HCT116 (cell line): ENCODE results near the gene MEIOSIN. TPM values are rescaled to one million over a fixed set of nuclear protein-coding genes. Genes with fewer than 3 reads are reported as not detected.

ENCODE experiments used
- ATAC-seq: fragments of 200-7000 bp; cut with Tn5 transposase; 2 replicates; pipeline ENCODE4 v1.9.1; 2020; ENCODE audit warnings: mild to moderate bottlenecking, moderate library complexity
- BruUV-seq: library from RNA; stranded (reverse); fragments of 400-500 nt; replicated peaks from 2 replicates; lab custom pipeline; 2021; lab: Mats Ljungman, UMichigan
- CTCF ChIA-PET: fragments of 300-600 bp; sonication (Branson Sonifier 250); formaldehyde crosslinking; loops from one replicate; lab custom pipeline; 2021; ENCODE audit warnings: antibody characterized with exemption; lab: Charles Lee
- POLR2A ChIA-PET: fragments of 300-600, 350-600 bp; sonication (Branson Sonifier 250); formaldehyde crosslinking; loops from one replicate; lab custom pipeline; 2021; ENCODE audit warnings: antibody characterized with exemption; lab: Charles Lee
- RAD21 ChIA-PET, 2 experiments: fragments of 300-600 bp; sonication (Branson Sonifier 250); formaldehyde crosslinking; loops; one replicate each; lab custom pipeline; 2023; ENCODE audit warnings: low total read pairs in 2 of 2; ENCODE audit not compliant: uncharacterized antibody in 2 of 2, unreplicated experiment in 2 of 2, low non-redundant PET in 1 of 2; lab: Charles Lee
- DNase-seq: peaks from one replicate; pipeline ENCODE4 v3.0.0-alpha.2; 2010; ENCODE audit warnings: low read depth, low spot score
- H2AFZ ChIP-seq: fragments of 200-600 bp; shearing (Covaris generic), sonication (generic); 2 replicates; pipeline ENCODE4 v1.6.1; 2017; ENCODE audit warnings: low read depth, mixed run types, mixed read lengths, antibody characterized with exemption, low read length; ENCODE audit not compliant: poor library complexity, severe bottlenecking
- H3K27ac ChIP-seq: 2 replicates; pipeline ENCODE4 v1.5.1; 2012; ENCODE audit warnings: low read depth, low read length
- H3K27me3 ChIP-seq: fragments of 200-600 bp; sonication (generic); 2 replicates; pipeline ENCODE4 v1.6.1; 2016; ENCODE audit warnings: mixed run types, low read length, mixed read lengths; ENCODE audit not compliant: insufficient read depth
- H3K36me3 ChIP-seq, 2 experiments: fragments of 200-500 bp in 1 of 2; fragments of 200-600 bp in 1 of 2; sonication (Bioruptor generic) in 1 of 2; sonication (generic) in 1 of 2; 2 replicates each; pipeline versions ENCODE4 v1.5.1 to v1.6.1; 2014 to 2016; ENCODE audit warnings: low read length in 2 of 2, inconsistent platforms in 1 of 2, mixed read lengths in 1 of 2, mixed run types in 1 of 2; ENCODE audit not compliant: insufficient read depth in 2 of 2, control insufficient read depth in 1 of 2
- H3K4me1 ChIP-seq, 2 experiments: fragments of 200-600 bp in 1 of 2; sonication (generic) in 1 of 2; 2 replicates each; pipeline versions ENCODE4 v1.5.1 to v1.6.1; 2012 to 2017; ENCODE audit warnings: low read length in 2 of 2, inconsistent platforms in 1 of 2, mild to moderate bottlenecking in 1 of 2, mixed read lengths in 1 of 2, mixed run types in 1 of 2, moderate library complexity in 1 of 2; ENCODE audit not compliant: insufficient read depth in 2 of 2, control insufficient read depth in 1 of 2
- H3K4me2 ChIP-seq: fragments of 200-600 bp; sonication (generic); 2 replicates; pipeline ENCODE4 v1.6.1; 2017; ENCODE audit warnings: mixed run types, low read length, mixed read lengths
- H3K4me3 ChIP-seq, 2 experiments: fragments of 200-600 bp in 1 of 2; sonication (generic) in 1 of 2; replicated peaks in 1 of 2; 2 replicates each; pipeline ENCODE4 v1.5.1; 2011 to 2016; ENCODE audit warnings: low read length in 2 of 2, control low read depth in 1 of 2, low read depth in 1 of 2, mild to moderate bottlenecking in 1 of 2, mixed read lengths in 1 of 2, mixed run types in 1 of 2
- H3K79me2 ChIP-seq: fragments of 200-600 bp; sonication (generic); 2 replicates; pipeline ENCODE4 v1.6.1; 2017; ENCODE audit warnings: mild to moderate bottlenecking, mixed run types, low read length, moderate library complexity, mixed read lengths; ENCODE audit not compliant: insufficient read depth
- H3K9ac ChIP-seq: fragments of 200-600 bp; sonication (generic); 2 replicates; pipeline ENCODE4 v1.6.1; 2016; ENCODE audit warnings: low read length, mixed read lengths
- H3K9me2 ChIP-seq: fragments of 200-600 bp; sonication (generic), shearing (Covaris generic); 2 replicates; pipeline ENCODE4 v1.6.1; 2017; ENCODE audit warnings: mixed run types, mild to moderate bottlenecking, moderate library complexity; ENCODE audit not compliant: insufficient read depth
- H3K9me3 ChIP-seq, 2 experiments: fragments of 200-500 bp in 1 of 2; fragments of 200-600 bp in 1 of 2; sonication (Bioruptor generic) in 1 of 2; sonication (generic) in 1 of 2; 2 replicates each; pipeline ENCODE4 v1.6.1; 2014 to 2017; ENCODE audit warnings: low read length in 2 of 2, mixed read lengths in 2 of 2, inconsistent platforms in 1 of 2, low read depth in 1 of 2, mild to moderate bottlenecking in 1 of 2, mixed run types in 1 of 2, moderate library complexity in 1 of 2; ENCODE audit not compliant: control insufficient read depth in 1 of 2, insufficient read depth in 1 of 2
- H4K20me1 ChIP-seq: fragments of 200-600 bp; sonication (generic), shearing (Covaris generic); 2 replicates; pipeline ENCODE4 v1.6.1; 2017; ENCODE audit warnings: mixed run types, mild to moderate bottlenecking, moderate library complexity; ENCODE audit not compliant: insufficient read depth
- CBX3 ChIP-seq: IDR thresholded peaks from 2 replicates; pipeline ENCODE4 v1.6.1; 2012; ENCODE audit warnings: low read depth
- CEBPB ChIP-seq: IDR thresholded peaks from 2 replicates; pipeline ENCODE4 v1.6.1; 2012; ENCODE audit warnings: low read depth
- EGR1 ChIP-seq: IDR thresholded peaks from 2 replicates; pipeline ENCODE4 v1.6.1; 2012; ENCODE audit warnings: low read depth
- ELF1 ChIP-seq: IDR thresholded peaks from 2 replicates; pipeline ENCODE4 v1.6.1; 2012; ENCODE audit warnings: low read depth, borderline replicate concordance
- EZH2 ChIP-seq: fragments of 200-600 bp; sonication (generic); IDR thresholded peaks from 2 replicates; pipeline ENCODE4 v1.6.1; 2017; ENCODE audit warnings: antibody characterized with exemption, mixed run types
- EZH2phosphoT487 ChIP-seq: fragments of 200-600 bp; IDR thresholded peaks from 2 replicates; pipeline ENCODE4 v1.6.1; 2018; ENCODE audit warnings: antibody characterized with exemption, borderline replicate concordance
- JUND ChIP-seq: IDR thresholded peaks from 2 replicates; pipeline ENCODE4 v1.6.1; 2012
- POLR2A ChIP-seq: IDR thresholded peaks from 2 replicates; pipeline ENCODE4 v1.7.0; 2011; ENCODE audit warnings: borderline replicate concordance; ENCODE audit not compliant: insufficient read depth, insufficient read length; ENCODE audit errors: extremely low read depth
- POLR2AphosphoS5 ChIP-seq: IDR thresholded peaks from 2 replicates; pipeline ENCODE4 v1.6.1; 2011; ENCODE audit warnings: mild to moderate bottlenecking, low read depth, low read length, moderate library complexity
- RAD21 ChIP-seq: IDR thresholded peaks from 2 replicates; pipeline ENCODE4 v1.6.1; 2012; ENCODE audit warnings: low read depth, mild to moderate bottlenecking
- TCF7L2 ChIP-seq: IDR thresholded peaks from 2 replicates; pipeline ENCODE4 v1.7.0; 2011; ENCODE audit warnings: borderline replicate concordance, inconsistent platforms; ENCODE audit not compliant: insufficient read depth, insufficient read length; ENCODE audit errors: extremely low read depth
- YY1 ChIP-seq: IDR thresholded peaks from 2 replicates; pipeline ENCODE4 v1.6.1; 2011; ENCODE audit warnings: low read length, low read depth, moderate library complexity, mild to moderate bottlenecking; ENCODE audit not compliant: insufficient replicate concordance; ENCODE audit errors: extremely low read depth
- ZFX ChIP-seq: fragments of 450-650 bp; IDR thresholded peaks from 2 replicates; pipeline ENCODE4 v1.6.1; 2017
- ZNF274 ChIP-seq: fragments of 200-500 bp; sonication (Bioruptor generic); IDR thresholded peaks from 2 replicates; pipeline ENCODE4 v1.6.1; 2014; ENCODE audit warnings: mild to moderate bottlenecking, low read depth, low read length, inconsistent platforms
- intact Hi-C: fragments of 100-400 bp; cut with micrococcal nuclease; formaldehyde crosslinking; loops from 2 replicates; pipeline ENCODE4 v1.10.0; 2022
- total RNA-seq: library from RNA; stranded (reverse); gene quantifications from one replicate; pipeline ENCODE4 v1.2.1, GENCODE V29; 2021; ENCODE audit not compliant: unreplicated experiment
- TF ChIP-seq, protein P1 (sequence below): IDR thresholded peaks from 2 replicates; pipeline ENCODE4 v1.6.1; 2012; ENCODE audit warnings: low read depth
- TF ChIP-seq, protein P2 (sequence below): IDR thresholded peaks from 2 replicates; pipeline ENCODE4 v1.6.1; 2011; ENCODE audit warnings: mild to moderate bottlenecking, low read length, moderate library complexity; ENCODE audit not compliant: insufficient replicate concordance; ENCODE audit errors: extremely low read depth
- TF ChIP-seq, protein P3 (sequence below): IDR thresholded peaks from 2 replicates; pipeline ENCODE4 v1.6.1; 2012
- TF ChIP-seq, protein P4 (sequence below): IDR thresholded peaks from 2 replicates; pipeline ENCODE4 v1.6.1; 2012

MEIOSIN gene
- total RNA-seq, 1 experiment from 2014 or later, result 2.1 TPM

DNA sequence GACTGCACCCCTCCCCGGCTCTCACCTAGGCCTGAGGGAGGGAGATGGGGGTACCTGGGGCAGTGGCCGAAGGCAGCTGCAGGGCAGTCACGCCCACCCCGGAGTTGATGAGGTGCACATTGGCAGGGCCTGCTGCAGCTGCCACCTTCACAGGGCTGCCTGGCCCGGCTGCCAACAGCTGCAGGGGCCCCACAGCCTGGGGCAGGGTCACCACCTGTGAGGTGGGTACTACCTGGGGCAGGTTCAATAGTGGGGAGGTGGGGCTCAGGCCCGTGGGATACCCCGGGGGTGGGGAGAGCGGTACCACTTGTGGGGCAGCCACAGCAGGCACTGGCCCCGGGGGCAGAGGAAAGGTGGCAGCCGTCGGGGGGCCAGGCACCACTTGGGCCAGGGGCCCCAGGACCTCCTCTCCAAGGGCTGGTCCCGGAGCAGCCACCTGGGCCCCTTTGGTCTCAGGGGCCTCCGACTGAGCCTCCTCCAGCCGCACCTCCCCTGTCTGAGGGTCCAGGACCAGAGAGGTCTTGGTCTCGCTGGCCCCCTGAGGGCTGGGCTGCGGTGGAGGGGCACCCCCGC, 33.1 kb downstream of the MEIOSIN start:
- Histone ChIP-seq H3K4me1 (peaks cover 14 to 47% of the 10 kb centered on the region in 2 experiments), H3K27me3 (no peaks in the 10 kb centered on the region), H3K4me3 (no peak overlapping the region; a peak in 1 of 4 replicates), H3K4me2 (peak overlapping the region; percentile 92), H3K9me3 (no peaks in the 10 kb centered on the region), H3K9ac (0 out of 2 replicates have a peak overlapping the region, but pooled peaks have one; percentile 84), H3K79me2 (no peaks in the 10 kb centered on the region), H3K36me3 (no peaks in the 10 kb centered on the region), H2AFZ (no peak overlapping the region), H3K9me2 (no peaks in the 10 kb centered on the region), H3K27ac (peak overlapping the region; percentile 98), H4K20me1 (no peaks in the 10 kb centered on the region)
- ChIA-PET CTCF (no interaction called here), POLR2A (no interaction called here), RAD21 (interaction anchor here in 1 of 2 experiments (0.5 kb wide), 1 partner anchor 13 kb away, joined by 3 read pairs; no protein-coding TSS in a partner anchor)
- ATAC-seq (no peak), DNase-seq (no peak)
- BruUV-seq, result no TSS peak
- TF ChIP-seq, protein P1, sequence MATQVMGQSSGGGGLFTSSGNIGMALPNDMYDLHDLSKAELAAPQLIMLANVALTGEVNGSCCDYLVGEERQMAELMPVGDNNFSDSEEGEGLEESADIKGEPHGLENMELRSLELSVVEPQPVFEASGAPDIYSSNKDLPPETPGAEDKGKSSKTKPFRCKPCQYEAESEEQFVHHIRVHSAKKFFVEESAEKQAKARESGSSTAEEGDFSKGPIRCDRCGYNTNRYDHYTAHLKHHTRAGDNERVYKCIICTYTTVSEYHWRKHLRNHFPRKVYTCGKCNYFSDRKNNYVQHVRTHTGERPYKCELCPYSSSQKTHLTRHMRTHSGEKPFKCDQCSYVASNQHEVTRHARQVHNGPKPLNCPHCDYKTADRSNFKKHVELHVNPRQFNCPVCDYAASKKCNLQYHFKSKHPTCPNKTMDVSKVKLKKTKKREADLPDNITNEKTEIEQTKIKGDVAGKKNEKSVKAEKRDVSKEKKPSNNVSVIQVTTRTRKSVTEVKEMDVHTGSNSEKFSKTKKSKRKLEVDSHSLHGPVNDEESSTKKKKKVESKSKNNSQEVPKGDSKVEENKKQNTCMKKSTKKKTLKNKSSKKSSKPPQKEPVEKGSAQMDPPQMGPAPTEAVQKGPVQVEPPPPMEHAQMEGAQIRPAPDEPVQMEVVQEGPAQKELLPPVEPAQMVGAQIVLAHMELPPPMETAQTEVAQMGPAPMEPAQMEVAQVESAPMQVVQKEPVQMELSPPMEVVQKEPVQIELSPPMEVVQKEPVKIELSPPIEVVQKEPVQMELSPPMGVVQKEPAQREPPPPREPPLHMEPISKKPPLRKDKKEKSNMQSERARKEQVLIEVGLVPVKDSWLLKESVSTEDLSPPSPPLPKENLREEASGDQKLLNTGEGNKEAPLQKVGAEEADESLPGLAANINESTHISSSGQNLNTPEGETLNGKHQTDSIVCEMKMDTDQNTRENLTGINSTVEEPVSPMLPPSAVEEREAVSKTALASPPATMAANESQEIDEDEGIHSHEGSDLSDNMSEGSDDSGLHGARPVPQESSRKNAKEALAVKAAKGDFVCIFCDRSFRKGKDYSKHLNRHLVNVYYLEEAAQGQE, result no peak
- TF ChIP-seq POLR2AphosphoS5, result no peak
- no peak for TF ChIP-seq ZNF274
- TF ChIP-seq, protein P2, sequence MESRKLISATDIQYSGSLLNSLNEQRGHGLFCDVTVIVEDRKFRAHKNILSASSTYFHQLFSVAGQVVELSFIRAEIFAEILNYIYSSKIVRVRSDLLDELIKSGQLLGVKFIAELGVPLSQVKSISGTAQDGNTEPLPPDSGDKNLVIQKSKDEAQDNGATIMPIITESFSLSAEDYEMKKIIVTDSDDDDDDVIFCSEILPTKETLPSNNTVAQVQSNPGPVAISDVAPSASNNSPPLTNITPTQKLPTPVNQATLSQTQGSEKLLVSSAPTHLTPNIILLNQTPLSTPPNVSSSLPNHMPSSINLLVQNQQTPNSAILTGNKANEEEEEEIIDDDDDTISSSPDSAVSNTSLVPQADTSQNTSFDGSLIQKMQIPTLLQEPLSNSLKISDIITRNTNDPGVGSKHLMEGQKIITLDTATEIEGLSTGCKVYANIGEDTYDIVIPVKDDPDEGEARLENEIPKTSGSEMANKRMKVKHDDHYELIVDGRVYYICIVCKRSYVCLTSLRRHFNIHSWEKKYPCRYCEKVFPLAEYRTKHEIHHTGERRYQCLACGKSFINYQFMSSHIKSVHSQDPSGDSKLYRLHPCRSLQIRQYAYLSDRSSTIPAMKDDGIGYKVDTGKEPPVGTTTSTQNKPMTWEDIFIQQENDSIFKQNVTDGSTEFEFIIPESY, result no peak
- TF ChIP-seq RAD21, result no peak
- TF ChIP-seq, protein P3, sequence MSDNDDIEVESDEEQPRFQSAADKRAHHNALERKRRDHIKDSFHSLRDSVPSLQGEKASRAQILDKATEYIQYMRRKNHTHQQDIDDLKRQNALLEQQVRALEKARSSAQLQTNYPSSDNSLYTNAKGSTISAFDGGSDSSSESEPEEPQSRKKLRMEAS, result no peak
- TF ChIP-seq, protein P4, sequence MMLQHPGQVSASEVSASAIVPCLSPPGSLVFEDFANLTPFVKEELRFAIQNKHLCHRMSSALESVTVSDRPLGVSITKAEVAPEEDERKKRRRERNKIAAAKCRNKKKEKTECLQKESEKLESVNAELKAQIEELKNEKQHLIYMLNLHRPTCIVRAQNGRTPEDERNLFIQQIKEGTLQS, result no peak
- TF ChIP-seq EZH2phosphoT487, result no peak
- no peak for TF ChIP-seq YY1
- no peak for TF ChIP-seq CBX3
- no peak for TF ChIP-seq EGR1
- no peak for TF ChIP-seq CEBPB
- TF ChIP-seq ELF1, result no peak
- TF ChIP-seq EZH2, result no peak
- TF ChIP-seq JUND, result no peak
- TF ChIP-seq POLR2A, result no peak
- TF ChIP-seq ZFX, result no peak
- TF ChIP-seq TCF7L2, result no peak
- intact Hi-C loops, result no loop called here
